IMR-90 (cell line): ENCODE measurements around the gene INSL3. TPM values are rescaled to one million over a fixed set of nuclear protein-coding genes. Genes with fewer than 3 reads are reported as not detected.

ENCODE experiments used
- ATAC-seq: fragments of 200-7000 bp; cut with Tn5 transposase; 2 replicates; pipeline ENCODE4 v1.9.1; 2020; ENCODE audit warnings: low read depth, mild to moderate bottlenecking, moderate library complexity
- BruUV-seq: library from RNA; stranded (reverse); fragments of 400-500 nt; replicated peaks from 2 replicates; lab custom pipeline; 2021; lab: Mats Ljungman, UMichigan
- CTCF ChIA-PET: fragments of 300-600 bp; formaldehyde crosslinking; extraction: SDS; loops from one replicate; lab custom pipeline; 2021; ENCODE audit warnings: antibody characterized with exemption; lab: Yijun Ruan, JAX
- POLR2A ChIA-PET: fragments of 300-600 bp; sonication (Branson Sonifier 250); formaldehyde crosslinking; loops from one replicate; lab custom pipeline; 2022; ENCODE audit warnings: antibody characterized with exemption; ENCODE audit not compliant: unreplicated experiment; lab: Charles Lee
- DNase-seq: peaks from one replicate; pipeline ENCODE4 v3.0.0; 2013
- H2AFZ ChIP-seq: replicated peaks from 2 replicates; pipeline ENCODE3; 2013; ENCODE audit warnings: low read length, mild to moderate bottlenecking; ENCODE audit not compliant: poor library complexity
- H2AK5ac ChIP-seq: 2 replicates; pipeline ENCODE4 v1.6.1; 2013; ENCODE audit warnings: low read depth, low read length, inconsistent platforms
- H2AK9ac ChIP-seq: replicated peaks from 2 replicates; pipeline ENCODE3; 2013; ENCODE audit warnings: mild to moderate bottlenecking, low read depth, low read length, moderate library complexity; ENCODE audit not compliant: poor library complexity
- H2BK120ac ChIP-seq: 2 replicates; pipeline ENCODE4 v1.6.1; 2013; ENCODE audit warnings: low read depth, low read length, inconsistent platforms
- H2BK15ac ChIP-seq: 3 replicates; pipeline ENCODE4 v1.6.1; 2013; ENCODE audit warnings: low read depth, low read length, inconsistent platforms
- H2BK20ac ChIP-seq: 2 replicates; pipeline ENCODE4 v1.6.1; 2013; ENCODE audit warnings: low read depth, mild to moderate bottlenecking, inconsistent platforms, low read length, moderate library complexity
- H2BK5ac ChIP-seq: 2 replicates; pipeline ENCODE4 v1.6.1; 2013; ENCODE audit warnings: mild to moderate bottlenecking, low read depth, low read length, inconsistent platforms; ENCODE audit not compliant: poor library complexity, severe bottlenecking
- H3K14ac ChIP-seq: replicated peaks from 2 replicates; pipeline ENCODE4 v1.6.1; 2013; ENCODE audit warnings: low read depth, low read length, inconsistent platforms
- H3K18ac ChIP-seq: 2 replicates; pipeline ENCODE4 v1.6.1; 2013; ENCODE audit warnings: low read depth, low read length, control low read depth
- H3K23ac ChIP-seq: 2 replicates; pipeline ENCODE4 v1.6.1; 2013; ENCODE audit warnings: low read depth, low read length, inconsistent platforms
- H3K27ac ChIP-seq: 2 replicates; pipeline ENCODE4 v1.5.1; 2013; ENCODE audit warnings: mild to moderate bottlenecking, control low read depth, low read length; ENCODE audit not compliant: insufficient read depth
- H3K27me3 ChIP-seq: 2 replicates; pipeline ENCODE4 v1.6.1; 2013; ENCODE audit warnings: low read length; ENCODE audit not compliant: control insufficient read depth, insufficient read depth
- H3K36me3 ChIP-seq: 2 replicates; pipeline ENCODE4 v1.6.1; 2013; ENCODE audit warnings: low read length, mixed read lengths; ENCODE audit not compliant: control insufficient read depth, insufficient read depth
- H3K4ac ChIP-seq: 2 replicates; pipeline ENCODE4 v1.6.1; 2013; ENCODE audit warnings: low read depth, low read length, inconsistent platforms
- H3K4me1 ChIP-seq: 2 replicates; pipeline ENCODE4 v1.6.1; 2013; ENCODE audit warnings: low read length, mixed read lengths; ENCODE audit not compliant: control insufficient read depth, insufficient read depth
- H3K4me2 ChIP-seq: 2 replicates; pipeline ENCODE4 v1.6.1; 2013; ENCODE audit warnings: low read depth, mild to moderate bottlenecking, control low read depth, low read length, moderate library complexity
- H3K4me3 ChIP-seq: 2 replicates; pipeline ENCODE4 v1.5.1; 2013; ENCODE audit warnings: low read depth, mild to moderate bottlenecking, control low read depth, low read length, moderate library complexity; ENCODE audit not compliant: insufficient read depth
- H3K56ac ChIP-seq: 2 replicates; pipeline ENCODE4 v1.6.1; 2013; ENCODE audit warnings: low read length, inconsistent platforms; ENCODE audit not compliant: insufficient read depth; ENCODE audit errors: extremely low read depth
- H3K79me1 ChIP-seq, 2 experiments: 2 replicates each; pipeline ENCODE4 v1.6.1; 2013; ENCODE audit warnings: low read length in 2 of 2, inconsistent platforms in 1 of 2, low read depth in 1 of 2
- H3K9ac ChIP-seq: 2 replicates; pipeline ENCODE4 v1.6.1; 2013; ENCODE audit warnings: low read depth, low read length, control low read depth
- H3K9me1 ChIP-seq: 2 replicates; pipeline ENCODE4 v1.6.1; 2013; ENCODE audit warnings: low read length, inconsistent platforms; ENCODE audit not compliant: insufficient read depth
- H3K9me3 ChIP-seq: 2 replicates; pipeline ENCODE4 v1.6.1; 2013; ENCODE audit warnings: low read length; ENCODE audit not compliant: control insufficient read depth, insufficient read depth
- H4K20me1 ChIP-seq: 2 replicates; pipeline ENCODE4 v1.6.1; 2013; ENCODE audit warnings: low read length, inconsistent platforms; ENCODE audit not compliant: insufficient read depth
- H4K5ac ChIP-seq: 2 replicates; pipeline ENCODE4 v1.6.1; 2013; ENCODE audit warnings: mild to moderate bottlenecking, low read depth, low read length, control low read depth
- H4K8ac ChIP-seq, 2 experiments: 2 replicates each; pipeline ENCODE4 v1.6.1; 2013; ENCODE audit warnings: low read depth in 2 of 2, low read length in 2 of 2, control low read depth in 1 of 2, inconsistent platforms in 1 of 2
- H4K91ac ChIP-seq: 2 replicates; pipeline ENCODE4 v1.6.1; 2013; ENCODE audit warnings: low read depth, low read length, inconsistent platforms; ENCODE audit not compliant: insufficient read depth
- BHLHE40 ChIP-seq: fragments of 150-350 bp; IDR thresholded peaks from 2 replicates; pipeline ENCODE4 v1.6.1; 2016; ENCODE audit warnings: mild to moderate bottlenecking, low read depth, low read length
- CEBPB ChIP-seq: IDR thresholded peaks from 2 replicates; pipeline ENCODE4 v1.6.1; 2012; ENCODE audit warnings: low read depth, low read length, improper control_type of control experiment
- CHD1 ChIP-seq: IDR thresholded peaks from 2 replicates; pipeline ENCODE4 v1.6.1; 2012; ENCODE audit warnings: low read depth, low read length, improper control_type of control experiment
- ELK1 ChIP-seq: fragments of 150-350 bp; IDR thresholded peaks from 2 replicates; pipeline ENCODE4 v1.6.1; 2016; ENCODE audit warnings: low read depth, mild to moderate bottlenecking, low read length, moderate library complexity, borderline replicate concordance
- FOS ChIP-seq: fragments of 150-350 bp; IDR thresholded peaks from 2 replicates; pipeline ENCODE4 v1.6.1; 2016; ENCODE audit warnings: low read depth, low read length
- MAFK ChIP-seq: IDR thresholded peaks from 2 replicates; pipeline ENCODE4 v1.6.1; 2012; ENCODE audit warnings: low read depth, low read length, improper control_type of control experiment
- MAZ ChIP-seq: IDR thresholded peaks from 2 replicates; pipeline ENCODE4 v1.6.1; 2012; ENCODE audit warnings: low read depth, mild to moderate bottlenecking, low read length, improper control_type of control experiment, moderate library complexity, borderline replicate concordance
- MXI1 ChIP-seq: IDR thresholded peaks from 2 replicates; pipeline ENCODE4 v1.6.1; 2012; ENCODE audit warnings: low read depth, mild to moderate bottlenecking, low read length, moderate library complexity, borderline replicate concordance
- NFE2L2 ChIP-seq: fragments of 150-350 bp; IDR thresholded peaks from 2 replicates; pipeline ENCODE4 v1.6.1; 2016; ENCODE audit warnings: low read depth, mild to moderate bottlenecking, low read length
- POLR2A ChIP-seq: IDR thresholded peaks from 2 replicates; pipeline ENCODE4 v1.6.1; 2012; ENCODE audit warnings: mild to moderate bottlenecking, low read depth, low read length
- RAD21 ChIP-seq: IDR thresholded peaks from 2 replicates; pipeline ENCODE4 v1.6.1; 2012; ENCODE audit warnings: low read length, improper control_type of control experiment
- RCOR1 ChIP-seq: IDR thresholded peaks from 2 replicates; pipeline ENCODE4 v1.6.1; 2012; ENCODE audit warnings: mild to moderate bottlenecking, low read length, improper control_type of control experiment; ENCODE audit not compliant: insufficient replicate concordance
- RFX5 ChIP-seq: IDR thresholded peaks from 2 replicates; pipeline ENCODE4 v1.8.0; 2012; ENCODE audit warnings: low read depth, mild to moderate bottlenecking, low read length, moderate library complexity
- SMC3 ChIP-seq: fragments of 150-350 bp; IDR thresholded peaks from 2 replicates; pipeline ENCODE4 v1.6.1; 2016; ENCODE audit warnings: low read depth, mild to moderate bottlenecking, antibody characterized with exemption, low read length, moderate library complexity
- WGBS, 2 experiments: methylation state at CpG; one replicate each; pipeline versions ENCODE4 v1.1.5 to v1.1.7; 2013; ENCODE audit warnings: missing lambda C conversion rate in 2 of 2; ENCODE audit not compliant: insufficient read length in 1 of 2; ENCODE audit errors: extremely low coverage in 2 of 2; 5-methylcytosine and 5-hydroxymethylcytosine counted together
- dilution Hi-C: fragments of 300-500 bp; cut with HindIII; formaldehyde crosslinking; loops from one replicate; pipeline ENCODE4 v1.14.3; 2018; ENCODE audit warnings: low sequenced_read_pairs; ENCODE audit not compliant: unreplicated experiment
- in situ Hi-C: fragments of 300-500 bp; cut with MboI; formaldehyde crosslinking; loops from 3 replicates; pipeline ENCODE4 v1.14.3; 2019; ENCODE audit warnings: low sequenced_read_pairs, inconsistent platforms, mixed read lengths
- intact Hi-C: fragments of 100-400 bp; cut with micrococcal nuclease; formaldehyde crosslinking; loops from 2 replicates; pipeline ENCODE4 v1.10.0; 2022
- polyA plus RNA-seq, 3 experiments: library from polyadenylated mRNA; depleted of rRNA; stranded (reverse); fragments of >200 nt; gene quantifications; 2 replicates each; pipeline ENCODE4 v1.2.3, GENCODE V29; 2012; ENCODE audit warnings: low replicate concordance in 1 of 3
- total RNA-seq: library from RNA; depleted of rRNA; stranded (reverse); fragments of >200 nt; gene quantifications from 2 replicates; pipeline ENCODE4 v1.2.3, GENCODE V29; 2012
- TF ChIP-seq, protein P1 (sequence below): conservative IDR thresholded peaks from 2 replicates; pipeline ENCODE4 v1.5.1; 2012; ENCODE audit warnings: mild to moderate bottlenecking, low read depth, low read length, improper control_type of control experiment
- TF ChIP-seq, protein P2 (sequence below): fragments of 150-350 bp; IDR thresholded peaks from 2 replicates; pipeline ENCODE4 v1.6.1; 2017; ENCODE audit warnings: mild to moderate bottlenecking, antibody characterized with exemption, low read length, low read depth

Gene INSL3
- total and polyA plus RNA-seq, 2 of the 4 experiments (the other 2 are of a cell fraction), result not detected

DNA sequence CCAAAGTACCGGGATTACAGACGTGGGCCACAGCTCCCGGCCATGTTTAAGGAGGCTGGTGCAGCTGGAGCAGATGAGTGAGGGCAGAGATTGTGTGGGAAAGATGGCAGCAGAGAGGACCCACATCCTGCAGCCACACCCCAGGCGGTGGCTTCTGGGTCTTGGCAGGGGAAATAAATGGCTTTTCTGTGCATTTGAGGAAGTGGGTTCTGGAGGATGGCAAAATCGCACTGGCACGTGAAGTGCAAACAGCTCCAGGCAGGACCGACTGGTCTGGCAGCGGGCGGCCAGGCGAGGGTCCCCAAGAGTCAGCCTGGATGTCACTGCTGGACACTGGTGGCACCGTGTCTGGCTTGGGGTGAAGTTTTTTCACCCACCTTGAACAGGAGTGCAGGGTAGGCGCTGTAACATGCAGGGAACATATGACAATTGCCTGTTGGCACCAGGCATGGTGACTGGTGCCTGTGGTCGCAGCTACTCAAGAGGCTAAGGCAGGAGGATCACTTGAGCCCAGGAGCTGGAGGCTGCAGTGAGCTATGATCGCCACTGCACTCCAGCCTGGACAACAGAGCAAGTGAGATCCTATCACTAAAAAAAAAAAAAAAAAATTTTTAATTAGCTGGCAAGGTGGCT, 17.9 kb downstream of the INSL3 start:
- H3K36me3 ChIP-seq, result no peaks in the 10 kb centered on the region
- H2BK15ac ChIP-seq, result no peak overlapping the region
- no peaks in the 10 kb centered on the region for H4K20me1 ChIP-seq
- no peak overlapping the region for H2AK5ac ChIP-seq
- H4K8ac ChIP-seq, result no peak overlapping the region
- H2BK20ac ChIP-seq, result no peak overlapping the region
- no peaks in the 10 kb centered on the region for H3K9me1 ChIP-seq
- no peak for ATAC-seq
- no peak for DNase-seq
- H2BK5ac ChIP-seq, result no peak overlapping the region
- H3K79me1 ChIP-seq, result no peaks in the 10 kb centered on the region
- 69% methylated on average over 8 of the region's 14 CpGs; no CpG with 5 or more reads in 1 of the 2 experiments for WGBS, 2 experiments
- no peak overlapping the region for H4K5ac ChIP-seq
- H3K14ac ChIP-seq, result no peak overlapping the region
- H2AFZ ChIP-seq, result no peak overlapping the region
- no peak overlapping the region for H3K56ac ChIP-seq
- no peak overlapping the region for H2AK9ac ChIP-seq
- in situ Hi-C loops (no loop called here), intact Hi-C loops (no loop called here), dilution Hi-C loops (no loop called here)
- no peak overlapping the region for H3K27ac ChIP-seq
- no peaks in the 10 kb centered on the region for H3K4me1 ChIP-seq
- no peak overlapping the region for H3K18ac ChIP-seq
- H3K23ac ChIP-seq, result no peak overlapping the region
- no TSS peak for BruUV-seq
- H3K4me3 ChIP-seq, result no peak overlapping the region
- H2BK120ac ChIP-seq, result no peak overlapping the region
- ChIA-PET POLR2A (no interaction called here), CTCF (no interaction called here)
- peaks cover 33% of the 10 kb centered on the region for H3K27me3 ChIP-seq
- H4K91ac ChIP-seq, result no peak overlapping the region
- no peak overlapping the region for H3K4me2 ChIP-seq
- no peak overlapping the region for H3K4ac ChIP-seq
- no peak overlapping the region for H3K9ac ChIP-seq
- 0 out of 2 replicates have a peak, but pooled peaks cover 2% of the 10 kb centered on the region for H3K9me3 ChIP-seq
- no peak for TF ChIP-seq MAZ
- TF ChIP-seq CEBPB, result no peak
- TF ChIP-seq CHD1, result no peak
- TF ChIP-seq MAFK, result no peak
- no peak for TF ChIP-seq FOS
- no peak for TF ChIP-seq POLR2A
- no peak for TF ChIP-seq RFX5
- no peak for TF ChIP-seq BHLHE40
- TF ChIP-seq RAD21, result no peak
- TF ChIP-seq ELK1, result no peak
- TF ChIP-seq NFE2L2, result no peak
- TF ChIP-seq RCOR1, result no peak
- TF ChIP-seq, protein P1, sequence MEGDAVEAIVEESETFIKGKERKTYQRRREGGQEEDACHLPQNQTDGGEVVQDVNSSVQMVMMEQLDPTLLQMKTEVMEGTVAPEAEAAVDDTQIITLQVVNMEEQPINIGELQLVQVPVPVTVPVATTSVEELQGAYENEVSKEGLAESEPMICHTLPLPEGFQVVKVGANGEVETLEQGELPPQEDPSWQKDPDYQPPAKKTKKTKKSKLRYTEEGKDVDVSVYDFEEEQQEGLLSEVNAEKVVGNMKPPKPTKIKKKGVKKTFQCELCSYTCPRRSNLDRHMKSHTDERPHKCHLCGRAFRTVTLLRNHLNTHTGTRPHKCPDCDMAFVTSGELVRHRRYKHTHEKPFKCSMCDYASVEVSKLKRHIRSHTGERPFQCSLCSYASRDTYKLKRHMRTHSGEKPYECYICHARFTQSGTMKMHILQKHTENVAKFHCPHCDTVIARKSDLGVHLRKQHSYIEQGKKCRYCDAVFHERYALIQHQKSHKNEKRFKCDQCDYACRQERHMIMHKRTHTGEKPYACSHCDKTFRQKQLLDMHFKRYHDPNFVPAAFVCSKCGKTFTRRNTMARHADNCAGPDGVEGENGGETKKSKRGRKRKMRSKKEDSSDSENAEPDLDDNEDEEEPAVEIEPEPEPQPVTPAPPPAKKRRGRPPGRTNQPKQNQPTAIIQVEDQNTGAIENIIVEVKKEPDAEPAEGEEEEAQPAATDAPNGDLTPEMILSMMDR, result no peak
- TF ChIP-seq, protein P2, sequence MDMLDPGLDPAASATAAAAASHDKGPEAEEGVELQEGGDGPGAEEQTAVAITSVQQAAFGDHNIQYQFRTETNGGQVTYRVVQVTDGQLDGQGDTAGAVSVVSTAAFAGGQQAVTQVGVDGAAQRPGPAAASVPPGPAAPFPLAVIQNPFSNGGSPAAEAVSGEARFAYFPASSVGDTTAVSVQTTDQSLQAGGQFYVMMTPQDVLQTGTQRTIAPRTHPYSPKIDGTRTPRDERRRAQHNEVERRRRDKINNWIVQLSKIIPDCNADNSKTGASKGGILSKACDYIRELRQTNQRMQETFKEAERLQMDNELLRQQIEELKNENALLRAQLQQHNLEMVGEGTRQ, result no peak
- no peak for TF ChIP-seq SMC3
- TF ChIP-seq MXI1, result no peak
